NCI-H524 treated with DMSO at 0.1 percent for 48 hours (cell line): ENCODE data around the gene MLXIPL.
A peak's percentile ranks its signal among the peaks of the same experiment; 100 is the strongest.
"Not testable (repeated sequence)": the region's sequence is repeated elsewhere in the genome, so short reads cannot be mapped to it uniquely, and the experiment has no call there.

Source experiments
- DNase-seq: peaks from one replicate; lab custom pipeline; 2025; lab: John Stamatoyannopoulos, UW

The MLXIPL gene

DNA sequence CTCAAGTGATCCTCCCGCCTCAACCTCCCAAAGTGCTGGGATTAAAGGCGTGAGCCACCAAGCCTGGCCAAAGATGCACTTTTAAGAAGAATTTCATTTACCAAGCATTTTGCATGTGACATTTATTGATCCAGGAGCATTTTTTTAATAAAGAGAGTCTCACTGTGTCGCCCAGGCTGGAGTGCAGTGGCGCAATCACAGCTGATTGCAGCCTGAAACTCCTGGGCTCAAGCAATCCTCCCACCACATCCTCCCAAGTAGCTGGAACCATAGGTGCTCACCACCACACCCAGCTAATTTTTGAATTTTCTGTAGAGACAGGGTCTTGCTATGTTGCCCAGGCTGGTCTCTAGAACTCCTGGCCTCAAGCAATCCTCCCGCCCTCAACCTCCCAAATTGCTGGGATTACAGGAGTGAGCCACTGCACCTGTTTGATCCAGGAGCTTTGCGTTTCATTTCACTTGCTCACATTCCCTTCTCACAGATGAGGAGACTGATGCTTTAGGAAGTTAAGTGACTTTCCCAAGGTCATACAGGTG lies 41.6 kb downstream of the MLXIPL start:
- no peak for DNase-seq

DNA sequence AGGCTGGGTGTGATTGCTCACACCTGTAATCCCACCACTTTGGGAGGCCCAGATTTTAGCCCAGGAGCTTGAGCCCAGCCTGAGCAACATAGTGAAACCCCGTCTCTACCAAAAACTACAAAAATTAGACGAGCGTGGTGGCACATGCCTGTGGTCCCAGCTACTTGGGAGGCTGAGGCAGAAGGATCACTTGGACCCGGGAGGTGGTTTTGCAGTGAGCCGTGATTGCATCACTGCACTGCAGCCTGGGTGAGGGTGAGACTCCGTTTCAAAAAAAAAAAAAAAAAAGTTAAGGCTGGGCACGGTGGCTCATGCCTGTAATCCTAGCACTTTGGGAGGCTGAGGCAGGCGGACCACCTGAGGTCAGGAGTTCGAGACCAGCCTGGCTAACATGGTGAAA lies 43.3 kb downstream of the MLXIPL start:
- DNase-seq: not testable (repeated sequence)

DNA sequence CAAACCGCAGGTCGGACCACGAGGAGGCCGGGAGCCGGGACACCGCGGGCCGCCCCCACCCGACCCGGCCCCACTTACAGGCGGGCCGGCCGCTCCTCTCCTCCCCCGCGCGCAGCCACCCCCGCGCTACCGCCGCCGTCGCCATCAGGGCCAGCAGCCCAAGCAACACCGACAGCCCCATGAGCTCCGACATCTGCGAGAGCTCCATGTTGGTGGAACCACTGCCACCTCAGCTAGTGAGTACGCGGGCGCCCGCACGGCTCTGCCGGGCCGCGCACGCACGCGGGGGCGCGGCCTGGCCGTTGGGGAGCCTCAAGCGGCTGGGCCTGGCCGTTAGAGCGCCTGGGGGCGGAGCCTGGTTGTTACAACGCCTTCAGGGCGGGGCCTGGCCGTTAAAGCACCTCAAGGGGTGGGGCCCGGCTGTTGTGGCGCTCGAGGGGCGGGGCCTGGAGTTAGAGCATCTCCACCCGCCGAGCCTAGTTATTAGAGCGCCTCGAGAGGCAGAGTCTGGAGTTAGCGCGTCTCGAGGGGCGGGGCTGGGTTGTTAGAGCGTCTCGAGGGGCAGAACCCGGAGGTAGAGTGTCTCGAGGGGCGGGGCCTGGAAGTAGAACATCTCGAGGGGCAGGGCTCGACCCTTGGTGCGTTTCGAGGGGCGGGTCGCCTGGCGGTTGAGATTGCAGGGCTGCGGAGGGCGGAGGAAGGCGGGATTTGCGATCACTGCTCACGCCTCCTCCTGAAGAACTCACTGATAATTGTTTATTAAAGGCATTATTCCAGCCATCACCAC lies 45.8 kb downstream of the MLXIPL start, which contains the start of gene TBL2:
Gene TBL2, minus strand, starts transcription at position 238 of the 787 bp plus-strand sequence. Its CDS starts 30 bp downstream, at position 208.
- peak; percentile 73 for DNase-seq

DNA sequence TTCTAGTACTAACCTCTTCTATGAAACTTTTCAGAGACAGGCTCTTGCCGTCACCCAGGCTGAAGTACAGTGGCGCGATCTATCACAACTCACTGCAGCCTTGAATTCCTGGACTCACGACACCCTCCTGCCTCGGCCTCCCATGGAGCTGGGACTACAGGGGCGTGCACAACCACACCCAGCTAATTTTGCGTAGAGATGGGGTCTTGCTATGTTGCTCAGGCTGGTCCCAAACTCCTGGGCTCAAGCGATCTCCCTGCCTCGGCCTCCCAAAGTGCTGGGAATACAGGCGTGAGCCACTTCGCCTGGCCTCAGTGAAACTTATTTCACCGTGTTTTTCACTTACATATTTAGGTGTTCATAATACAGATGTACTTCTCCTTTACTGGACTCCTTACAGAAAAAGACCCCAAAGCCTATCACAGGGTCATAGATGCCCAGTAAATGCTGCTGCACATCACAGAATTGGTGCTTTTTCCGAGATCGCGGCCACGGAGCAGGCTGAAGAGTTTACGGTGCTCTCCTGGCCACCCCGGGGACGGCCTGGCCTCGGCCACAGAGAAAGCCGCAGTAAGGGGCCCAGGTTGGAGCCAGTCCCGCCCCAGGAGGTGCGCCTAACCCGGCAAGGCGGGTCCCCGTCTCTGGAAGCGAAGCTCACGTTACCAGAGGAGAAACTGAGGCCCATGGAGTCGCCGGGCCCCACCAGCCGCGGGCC lies 46.5 kb downstream of the MLXIPL start:
- no peak for DNase-seq

DNA sequence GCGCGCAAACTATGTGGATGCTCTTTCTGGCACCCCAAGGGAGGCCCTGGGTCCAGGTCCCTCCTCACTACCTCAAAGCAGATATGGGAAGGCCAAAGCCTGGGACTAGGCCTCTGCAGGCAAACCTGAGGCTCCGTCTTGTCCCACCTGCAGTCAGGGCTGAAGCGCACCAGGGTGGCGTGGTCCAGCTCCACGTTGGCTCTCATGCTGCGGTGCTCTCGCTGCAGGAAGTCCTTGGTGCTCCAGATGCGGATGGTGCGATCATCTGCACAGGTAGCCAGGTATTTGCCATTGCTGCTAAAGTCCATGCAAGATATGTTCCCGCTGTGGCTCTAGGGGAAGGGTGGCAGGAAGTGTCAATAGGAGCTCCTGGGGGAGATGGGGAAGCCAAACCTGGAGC lies 50.5 kb downstream of the MLXIPL start:
- no peak for DNase-seq

DNA sequence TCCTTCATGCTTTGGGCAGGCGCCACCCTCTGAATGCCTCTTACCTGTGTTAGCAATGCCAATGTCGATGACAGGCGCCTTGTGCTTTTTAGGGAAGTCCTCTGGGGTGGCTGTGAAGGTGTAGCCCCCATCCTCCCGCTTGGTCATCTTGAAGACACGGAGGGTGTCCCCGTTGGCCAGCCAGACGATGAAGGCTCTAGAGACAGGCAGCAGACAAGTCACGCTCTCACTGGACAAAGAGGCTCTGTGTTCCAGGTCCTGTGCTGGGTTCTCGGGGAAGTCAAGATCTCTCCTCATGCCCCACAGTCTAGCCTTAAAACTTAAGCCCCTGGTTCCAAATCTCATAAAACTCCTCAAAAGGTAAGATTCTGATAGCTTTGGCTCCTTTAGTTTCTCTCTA lies 51.0 kb downstream of the MLXIPL start:
- DNase-seq: no peak

DNA sequence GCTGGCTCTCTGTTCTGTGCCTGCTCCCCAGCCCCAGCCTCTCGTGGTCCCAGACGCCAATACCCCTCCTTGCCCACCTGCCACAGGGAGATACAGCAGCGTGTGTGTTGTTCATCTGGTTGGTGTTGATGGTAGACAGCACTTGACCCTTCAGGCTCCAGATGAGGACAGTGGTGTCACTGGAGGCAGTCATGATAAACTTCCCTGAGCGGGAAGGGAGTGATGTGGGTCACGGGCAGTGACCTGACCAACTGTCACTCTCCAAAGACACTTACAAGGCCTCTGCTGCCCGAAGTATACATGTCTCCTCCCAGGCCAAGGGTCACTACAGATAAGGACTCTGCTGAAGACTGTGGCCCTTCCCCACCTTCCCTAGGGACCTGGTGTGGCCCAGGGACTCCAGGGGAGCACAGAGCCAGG lies 51.5 kb downstream of the MLXIPL start:
- no peak for DNase-seq

DNA sequence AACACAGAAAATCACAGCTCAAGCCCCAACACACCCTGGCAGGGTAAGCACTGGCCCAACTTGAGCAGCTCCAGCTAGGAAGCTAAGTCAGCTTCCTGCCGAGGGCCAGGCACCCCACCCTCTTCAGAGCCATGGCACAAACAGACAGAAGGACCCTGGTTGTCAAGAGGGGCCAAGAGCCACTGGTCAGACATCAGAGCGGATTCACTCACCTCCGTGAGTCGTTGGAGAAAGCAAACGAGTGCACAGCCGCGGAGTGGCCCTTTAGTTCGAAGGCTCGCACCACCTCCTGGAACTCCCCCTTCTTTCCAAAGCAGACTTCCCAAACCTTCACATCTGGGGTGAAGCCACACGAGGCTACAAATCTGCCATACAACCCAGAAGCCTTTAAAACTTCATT lies 53.3 kb downstream of the MLXIPL start:
- DNase-seq: no peak

DNA sequence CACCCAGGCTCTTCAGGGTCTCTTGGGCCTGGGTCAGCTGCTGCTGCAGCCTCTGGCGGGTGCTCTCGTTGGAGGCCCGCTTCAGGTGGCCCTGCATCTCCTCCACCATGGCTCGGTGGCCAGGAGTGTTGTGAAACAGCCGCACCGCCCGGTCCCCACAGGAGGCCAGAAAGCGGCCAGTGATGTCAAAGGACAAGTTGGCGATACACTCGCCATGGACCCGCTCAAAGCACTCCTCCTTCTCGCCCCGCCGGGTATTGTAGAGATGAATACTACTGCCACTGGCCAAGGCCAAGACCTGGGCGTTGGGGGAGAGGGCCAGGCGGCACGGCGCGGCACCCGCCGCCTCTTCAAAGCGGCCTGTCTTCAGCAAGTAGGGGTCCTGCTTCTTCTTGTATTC lies 53.8 kb downstream of the MLXIPL start:
- no peak for DNase-seq

DNA sequence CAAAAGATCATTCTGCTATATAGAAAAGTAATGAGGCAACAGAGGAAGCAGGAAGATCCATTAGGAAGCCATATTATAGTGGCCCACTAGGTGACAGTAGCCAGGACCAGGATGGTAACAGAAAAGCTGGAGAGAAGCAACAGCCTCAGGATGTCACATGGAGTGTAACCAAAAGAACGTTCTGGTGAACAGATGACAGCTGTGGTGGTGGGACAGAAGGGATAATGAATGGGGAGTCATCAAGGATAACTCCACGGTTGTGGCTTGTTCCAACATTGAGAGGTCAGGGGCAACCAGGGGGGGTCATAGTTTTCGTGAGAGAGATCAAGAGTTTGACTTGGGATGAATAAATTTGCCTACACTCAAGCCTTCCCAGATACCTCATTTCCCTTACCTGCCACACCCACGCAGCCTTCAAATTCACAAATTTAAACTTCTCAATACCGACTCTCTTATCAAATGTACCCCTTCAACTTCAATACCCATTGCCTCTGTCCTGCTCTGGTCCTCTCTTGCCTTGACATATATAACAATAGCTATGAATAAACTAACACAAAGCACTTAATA lies 55.2 kb downstream of the MLXIPL start:
- DNase-seq: no peak

DNA sequence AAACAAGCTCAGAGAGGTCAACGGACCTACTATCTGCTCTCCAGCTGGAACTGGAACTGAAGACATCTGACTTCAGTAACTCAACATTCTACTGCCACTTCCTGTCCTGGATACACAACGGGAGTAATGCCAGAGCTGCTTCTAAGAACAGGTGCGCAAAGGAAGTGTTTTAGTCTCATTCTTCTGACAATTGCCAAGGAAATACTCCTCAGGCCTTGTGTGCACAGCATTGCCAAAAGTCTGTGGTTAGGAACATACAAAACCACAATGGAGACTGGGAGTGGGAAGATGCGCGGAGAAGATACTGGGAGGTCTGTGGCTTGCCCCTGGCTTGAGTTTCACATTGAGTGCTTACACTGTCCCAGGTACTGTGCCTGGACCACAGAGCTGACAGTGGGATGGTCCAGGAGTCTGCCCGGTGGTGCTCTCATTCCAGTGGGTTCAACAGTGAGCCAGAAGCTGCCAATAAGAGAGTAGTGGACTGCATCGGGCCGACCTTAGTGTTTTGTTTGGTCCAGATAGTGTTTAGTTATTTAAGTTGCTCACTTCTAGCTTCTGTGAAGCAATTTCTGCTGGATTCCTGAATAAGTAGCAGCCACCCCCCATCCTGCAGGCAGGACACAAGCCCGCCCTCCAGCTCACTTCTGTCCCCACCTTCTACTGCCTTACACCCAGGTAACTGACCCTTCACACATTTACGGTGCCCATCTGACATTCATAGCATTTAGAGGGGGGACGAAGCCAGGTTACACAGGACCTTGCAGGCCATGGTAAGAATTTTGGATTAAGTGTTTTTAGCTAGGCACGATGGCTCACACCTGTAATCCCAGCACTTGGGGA lies 56.3 kb downstream of the MLXIPL start:
- no peak for DNase-seq

DNA sequence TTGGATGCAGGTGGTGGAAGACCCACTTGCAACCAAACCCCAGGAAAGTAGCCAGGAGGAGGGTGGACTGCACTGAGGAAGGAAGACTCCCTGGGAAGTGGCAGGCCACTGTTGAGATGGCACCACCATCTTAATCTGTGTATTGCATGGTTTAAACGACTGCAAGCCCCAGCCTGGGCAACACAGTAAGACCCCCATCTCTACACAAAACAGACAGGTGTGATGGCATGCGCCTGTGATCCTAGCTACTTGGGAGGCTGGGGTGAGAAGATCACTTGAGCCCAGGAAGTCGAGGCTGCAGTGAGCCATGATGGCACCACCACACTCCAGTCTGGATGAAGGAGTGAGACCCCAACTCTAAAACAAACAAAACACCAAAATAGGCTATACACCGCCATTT lies 57.2 kb downstream of the MLXIPL start:
- no peak for DNase-seq

DNA sequence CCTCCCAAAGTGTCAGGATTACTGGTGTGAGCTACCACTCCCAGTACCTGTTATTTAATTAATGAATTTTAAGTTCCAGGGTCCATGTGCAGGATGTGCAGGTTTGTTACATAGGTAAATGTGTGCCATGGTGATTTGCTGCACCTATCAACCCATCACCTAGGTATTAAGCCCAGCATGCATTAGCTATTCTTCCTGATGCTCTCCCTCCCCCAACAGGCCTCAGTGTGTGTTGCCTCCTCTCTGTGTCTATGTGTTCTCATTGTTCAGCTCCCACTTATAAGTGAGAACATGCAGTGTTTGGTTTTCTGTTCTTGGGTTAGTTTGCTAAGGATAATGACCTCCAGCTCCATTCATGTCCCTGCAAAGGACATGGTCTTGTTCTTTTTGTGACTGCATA lies 57.9 kb downstream of the MLXIPL start:
- not testable (repeated sequence) for DNase-seq

DNA sequence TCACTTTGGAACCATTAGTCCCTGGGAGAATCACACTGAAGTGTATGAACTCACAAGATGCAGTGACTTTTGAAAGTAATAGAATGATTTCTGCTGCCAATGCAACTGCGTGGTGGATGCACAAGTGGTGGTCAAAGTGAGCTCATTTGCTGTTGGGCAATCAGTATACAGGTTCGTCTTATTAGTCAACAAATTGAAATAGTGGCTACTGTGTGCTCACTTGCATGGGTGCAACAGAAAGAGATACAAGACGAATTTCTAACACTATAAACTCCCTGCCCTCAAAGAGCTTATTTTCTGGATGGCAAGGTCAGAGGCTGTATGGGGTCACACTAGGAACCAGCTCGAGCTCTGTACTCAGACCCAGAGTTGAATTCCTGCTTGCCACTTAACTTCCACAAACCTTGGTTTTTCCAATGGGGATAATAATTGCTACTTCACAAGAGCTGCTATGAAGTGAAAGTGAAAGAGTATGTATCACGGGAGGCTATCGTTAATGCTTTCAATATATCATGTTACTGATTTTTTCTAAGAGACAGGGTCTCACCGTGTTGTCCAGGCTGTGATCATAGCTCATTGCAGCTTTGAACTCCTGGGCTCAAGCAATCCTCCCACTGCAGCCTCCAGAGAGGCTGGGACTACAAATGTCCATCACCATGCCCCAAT lies 58.5 kb downstream of the MLXIPL start:
- DNase-seq: no peak

DNA sequence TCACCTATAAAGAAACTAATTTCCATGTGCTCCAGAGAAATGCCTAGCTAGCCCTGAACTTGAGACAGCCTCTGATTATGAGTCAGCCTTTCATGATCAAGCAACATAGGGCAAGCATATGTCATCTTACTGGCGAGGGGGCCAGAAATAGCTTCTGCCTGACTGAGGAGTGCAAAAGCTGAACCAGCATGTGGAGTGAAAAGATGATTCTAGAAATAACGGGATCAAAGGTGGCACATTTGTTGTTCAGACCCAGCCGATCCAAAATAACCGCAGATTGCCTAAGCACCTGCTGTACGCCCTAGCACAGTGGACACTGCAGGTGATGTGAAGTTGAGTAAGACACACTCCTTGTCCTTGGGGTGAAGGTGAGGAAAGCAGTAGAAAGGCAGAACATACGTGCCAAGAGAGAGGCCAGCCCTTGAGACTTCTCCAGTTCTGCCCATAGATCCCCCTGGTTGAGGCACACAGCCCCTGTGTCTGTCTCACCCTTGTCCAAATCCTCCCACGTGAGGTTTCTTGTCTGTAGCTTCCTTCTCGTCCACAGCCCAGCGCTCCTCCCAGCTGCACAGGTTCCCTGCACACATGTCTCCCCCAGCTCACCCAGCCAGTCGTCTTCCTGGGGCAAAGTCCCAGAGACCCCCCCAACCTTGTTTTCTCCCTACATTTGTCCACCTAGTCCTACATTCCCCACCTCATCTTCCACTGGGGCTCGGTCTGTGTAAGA lies 64.0 kb downstream of the MLXIPL start:
- DNase-seq: peak; percentile 19

DNA sequence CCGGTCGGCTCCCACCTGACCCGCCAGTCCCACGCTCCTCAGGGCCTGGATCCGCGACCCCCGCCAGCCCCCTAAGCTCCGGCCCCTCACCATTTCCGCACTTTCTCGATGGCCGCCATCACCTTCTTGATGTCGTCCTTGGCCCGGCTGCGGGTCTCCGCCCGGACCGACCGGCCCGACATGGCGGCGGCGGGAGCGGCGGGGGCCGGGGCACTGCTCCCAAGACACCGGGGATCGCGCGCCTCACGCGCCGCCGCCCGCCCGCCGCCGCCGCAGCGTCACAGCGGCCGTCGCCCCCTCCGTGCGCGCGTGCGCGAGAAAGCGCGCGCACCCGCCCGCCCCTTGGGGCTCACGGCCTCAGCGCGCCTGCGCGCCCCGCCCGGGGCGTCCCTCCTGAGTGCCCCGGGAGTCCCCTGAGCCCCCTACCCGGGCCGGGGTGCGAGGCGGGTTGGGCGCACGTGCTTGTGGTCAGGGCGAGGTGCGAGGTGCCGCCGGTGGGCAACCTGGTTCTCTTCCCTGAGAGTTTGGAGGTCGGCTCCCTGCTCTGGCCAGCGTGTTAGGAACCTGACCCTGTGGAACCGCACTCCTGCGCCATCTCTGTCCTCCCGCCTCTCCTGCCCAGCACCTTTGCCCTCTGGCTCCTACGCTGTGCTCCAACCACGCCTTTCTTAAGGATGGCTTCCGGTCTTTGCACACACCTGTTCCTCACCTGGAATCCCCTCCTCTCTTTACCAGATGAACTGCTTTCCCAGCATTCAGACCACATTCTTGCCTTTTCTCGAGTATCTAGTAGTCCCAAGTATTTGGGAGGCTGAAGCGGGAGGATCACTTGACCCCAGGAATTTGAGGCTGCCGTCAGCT lies 66.7 kb downstream of the MLXIPL start, which contains the start of gene BCL7B:
Gene BCL7B, minus strand, starts transcription at position 294 of the 861 bp plus-strand sequence. Its CDS starts 112 bp downstream, at position 182.
- no peak for DNase-seq

DNA sequence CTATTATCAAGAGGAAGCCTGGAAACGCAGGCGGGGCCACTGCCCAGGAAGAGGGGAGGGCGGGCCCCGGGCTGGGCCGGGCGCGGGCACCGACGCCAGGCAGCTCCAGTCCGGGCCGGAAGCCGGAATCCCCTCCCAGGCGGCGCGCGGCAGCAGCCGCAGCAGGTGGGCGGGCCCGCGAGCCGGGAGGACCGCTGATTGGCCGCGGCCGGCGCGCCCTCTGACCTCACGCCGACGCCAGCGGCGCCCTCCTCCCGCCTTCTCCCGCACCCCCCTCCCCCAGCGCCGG lies 67.3 kb downstream of the MLXIPL start:
- DNase-seq: peak; percentile 85

DNA sequence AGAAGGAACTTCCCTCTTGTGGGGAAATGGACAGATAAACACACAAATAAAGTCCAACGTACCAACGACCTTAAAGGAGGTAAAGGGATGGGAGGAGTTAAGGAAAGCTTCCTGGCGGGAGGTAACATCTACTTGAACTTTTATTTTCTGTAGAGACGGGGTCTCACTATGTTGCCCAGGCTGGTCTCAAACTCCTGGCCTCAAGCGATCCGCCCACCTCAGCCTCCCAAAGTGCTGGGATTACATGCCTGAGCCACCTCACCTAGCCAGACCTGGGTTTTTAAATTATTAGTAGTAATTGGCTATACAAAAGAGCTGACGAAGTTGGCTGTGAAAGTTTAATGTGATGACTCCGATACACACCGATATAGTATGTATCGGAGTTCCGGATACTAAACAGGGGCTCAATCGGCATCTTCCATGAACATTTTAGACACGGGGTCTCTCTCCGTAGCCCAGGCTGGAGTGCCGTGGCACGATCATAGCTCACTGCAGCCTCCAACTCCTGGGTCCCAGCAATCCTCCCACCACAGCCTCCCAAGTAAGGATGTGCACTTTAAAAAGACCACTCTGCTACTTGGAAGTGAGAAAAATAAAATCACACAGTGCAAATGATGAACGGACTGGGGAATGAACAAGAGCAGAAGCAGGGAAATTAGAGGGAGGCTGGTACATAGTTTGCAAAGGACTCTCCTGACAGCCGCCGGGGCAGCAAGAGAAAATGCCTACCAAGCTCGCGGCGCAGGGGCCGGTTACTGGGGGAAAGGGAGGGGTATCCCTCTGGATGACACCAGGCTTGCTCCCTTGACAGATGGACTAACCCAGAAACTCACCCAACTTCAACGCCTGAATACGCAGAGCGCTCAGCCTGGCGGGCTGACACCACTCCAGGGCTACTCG lies 67.9 kb downstream of the MLXIPL start:
- peak; percentile 85 for DNase-seq
